Adrenal gland (tissue), 12 donors: ENCODE measurements around the gene NRXN3. TPM values are rescaled to one million over a fixed set of nuclear protein-coding genes. Genes with fewer than 3 reads are reported as not detected.

ENCODE experiments used
- DNase-seq, 7 donors: peaks; one replicate each; pipeline ENCODE4 v3.0.0-alpha.2; 2019 to 2020
- H3K27ac ChIP-seq, 5 donors: fragments of 200-600 bp; sonication (generic) in 4 of 5; 1 replicate in 3 of 5; 2 replicates in 2 of 5; pipeline versions ENCODE4 v1.5.1 to v1.8.0; 2016 to 2020; ENCODE audit warnings: mild to moderate bottlenecking in 1 of 5
- H3K27me3 ChIP-seq: fragments of 200-600 bp; 2 replicates; pipeline ENCODE4 v1.8.0; 2021
- H3K36me3 ChIP-seq, 2 donors: fragments of 200-600 bp; replicated peaks in 1 of 2; 1 replicate in 1 of 2; 2 replicates in 1 of 2; pipeline versions ENCODE4 v1.5.1 to v1.8.0; 2018 to 2022
- H3K4me1 ChIP-seq, 2 donors: fragments of 200-600 bp; replicated peaks in 1 of 2; 1 replicate in 1 of 2; 2 replicates in 1 of 2; pipeline versions ENCODE4 v1.5.1 to v1.8.0; 2018 to 2021
- H3K4me3 ChIP-seq, 4 donors: fragments of 200-600 bp; sonication (generic) in 3 of 4; one replicate each; pipeline ENCODE4 v1.5.1; 2016 to 2018
- H3K9me3 ChIP-seq, 3 donors: fragments of 200-600 bp; sonication (generic) in 1 of 3; replicated peaks in 1 of 3; 1 replicate in 2 of 3; 2 replicates in 1 of 3; pipeline versions ENCODE4 v1.5.1 to v1.8.0; 2016 to 2021
- POLR2A ChIP-seq, 2 donors: fragments of 450-650 bp; IDR thresholded peaks; one replicate each; pipeline ENCODE4 v1.6.1; 2017; ENCODE audit warnings: antibody characterized with exemption in 2 of 2, mild to moderate bottlenecking in 2 of 2, moderate library complexity in 1 of 2
- WGBS, 4 donors: extraction: QIAGEN DNeasy Blood & Tissue Kit in 2 of 4; methylation state at CpG; one replicate each; pipeline versions ENCODE4 v1.1.5 to v1.1.7; 2013 to 2017; 5-methylcytosine and 5-hydroxymethylcytosine counted together
- intact Hi-C, 2 donors: fragments of 100-400 bp; cut with DNase I; formaldehyde crosslinking; loops; one replicate each; pipeline versions ENCODE4 v1.14.1 to v1.15.0; 2022 to 2023
- polyA plus RNA-seq, 3 donors: library from polyadenylated mRNA; stranded (reverse); fragments of 200-250 nt in 2 of 3; fragments of 350-450 nt in 1 of 3; fragmentation: Illumina TruSeq in 1 of 3; extraction: RNeasy Lipid Tissue Mini Kit (QIAGEN cat#74804) in 1 of 3; gene quantifications; one replicate each; pipeline ENCODE4 v1.2.3, GENCODE V29; 2013 to 2014
- total RNA-seq, 9 donors: library from RNA; depleted of rRNA in 4 of 9; stranded (reverse); fragments of >200 nt in 4 of 9; fragments of 120-200 nt in 1 of 9; fragmentation: NEBNext Ultra II Directional in 1 of 9; extraction: Animal tissue kit (Norgen Biotek cat#: 25700) in 1 of 9; gene quantifications; one replicate each; pipeline versions ENCODE4 v1.1.0 to v1.2.4, GENCODE V29; 2013 to 2023
- TF ChIP-seq, protein P1 (sequence below), 6 experiments: fragments of 450-650 bp in 4 of 6; fragments of 200-600 bp in 2 of 6; sonication (generic) in 1 of 6; IDR thresholded peaks; 1 replicate in 5 of 6; 2 replicates in 1 of 6; pipeline versions ENCODE4 v1.5.1 to v1.8.0; 2016 to 2021; ENCODE audit warnings: antibody characterized with exemption in 6 of 6, mild to moderate bottlenecking in 2 of 6, moderate library complexity in 1 of 6
- donor health status: healthy with polysubstance abuse.
- donor health status: Bipolar disorder and iron deficiency.
- donor health status: DM: yes; HTN: yes; CAD: no.
- donor health status: DM: no; HTN: no; CAD: no.
- donor health status: DM: no; HTN: no; CAD: no.
- donor health status: DM: yes; HTN: yes; CAD: no.

Gene NRXN3
- total and polyA plus RNA-seq, 12 donors = 0.09 to 8.5 (median 1.6) TPM

DNA sequence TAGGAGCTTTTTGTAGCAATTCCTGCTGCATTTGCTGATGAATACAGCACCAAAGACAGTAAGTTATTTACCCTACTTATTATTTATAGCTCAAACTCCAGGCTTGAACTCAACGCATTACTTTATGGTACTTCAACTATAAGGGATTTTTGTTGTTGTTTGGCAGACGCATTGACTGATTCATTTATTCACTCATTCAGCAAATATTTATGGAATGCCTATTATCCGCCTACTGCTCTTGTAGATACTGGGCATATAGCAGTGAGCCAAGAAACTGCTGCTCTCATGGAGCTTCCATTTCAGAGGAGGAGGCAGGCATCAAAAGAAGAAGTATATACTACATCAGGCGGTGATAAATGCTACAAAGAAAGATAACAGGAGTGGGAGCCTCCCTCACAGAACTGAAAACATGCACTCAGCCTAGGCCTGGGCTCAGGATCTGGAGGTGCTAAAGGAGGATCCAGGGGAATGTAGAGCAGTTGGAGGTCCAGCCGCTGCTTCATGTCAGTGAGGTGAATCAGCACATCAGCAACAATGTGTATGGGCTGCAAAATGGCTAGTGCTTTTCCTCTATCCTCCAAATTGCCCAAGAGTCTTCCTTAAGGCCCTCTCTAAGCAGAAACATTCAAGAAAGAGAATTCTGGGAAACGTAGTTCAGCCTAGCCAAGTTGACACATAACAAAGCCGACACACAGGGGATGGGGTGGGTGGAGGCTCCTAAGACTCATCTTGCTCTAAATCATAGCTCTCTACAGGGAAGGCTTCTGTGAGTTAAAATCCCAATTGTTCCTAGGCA, 157.5 kb downstream of the NRXN3 start:
- no peak overlapping the region for H3K4me3 ChIP-seq
- 71 to 83% (median 76%) methylated on average over 7 of the region's 7 CpGs for WGBS, 4 donors
- no peaks in the 10 kb centered on the region for H3K36me3 ChIP-seq
- TF ChIP-seq, protein P1, sequence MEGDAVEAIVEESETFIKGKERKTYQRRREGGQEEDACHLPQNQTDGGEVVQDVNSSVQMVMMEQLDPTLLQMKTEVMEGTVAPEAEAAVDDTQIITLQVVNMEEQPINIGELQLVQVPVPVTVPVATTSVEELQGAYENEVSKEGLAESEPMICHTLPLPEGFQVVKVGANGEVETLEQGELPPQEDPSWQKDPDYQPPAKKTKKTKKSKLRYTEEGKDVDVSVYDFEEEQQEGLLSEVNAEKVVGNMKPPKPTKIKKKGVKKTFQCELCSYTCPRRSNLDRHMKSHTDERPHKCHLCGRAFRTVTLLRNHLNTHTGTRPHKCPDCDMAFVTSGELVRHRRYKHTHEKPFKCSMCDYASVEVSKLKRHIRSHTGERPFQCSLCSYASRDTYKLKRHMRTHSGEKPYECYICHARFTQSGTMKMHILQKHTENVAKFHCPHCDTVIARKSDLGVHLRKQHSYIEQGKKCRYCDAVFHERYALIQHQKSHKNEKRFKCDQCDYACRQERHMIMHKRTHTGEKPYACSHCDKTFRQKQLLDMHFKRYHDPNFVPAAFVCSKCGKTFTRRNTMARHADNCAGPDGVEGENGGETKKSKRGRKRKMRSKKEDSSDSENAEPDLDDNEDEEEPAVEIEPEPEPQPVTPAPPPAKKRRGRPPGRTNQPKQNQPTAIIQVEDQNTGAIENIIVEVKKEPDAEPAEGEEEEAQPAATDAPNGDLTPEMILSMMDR (IDR thresholded peaks at IDR 0.05) = no peak
- TF ChIP-seq POLR2A (IDR thresholded peaks at IDR 0.05) = no peak
- H3K27me3 ChIP-seq = no peaks in the 10 kb centered on the region
- H3K27ac ChIP-seq = no peak overlapping the region
- no peaks in the 10 kb centered on the region for H3K4me1 ChIP-seq
- no peak for DNase-seq
- H3K9me3 ChIP-seq = no peaks in the 10 kb centered on the region
- intact Hi-C loops = no loop called here

DNA sequence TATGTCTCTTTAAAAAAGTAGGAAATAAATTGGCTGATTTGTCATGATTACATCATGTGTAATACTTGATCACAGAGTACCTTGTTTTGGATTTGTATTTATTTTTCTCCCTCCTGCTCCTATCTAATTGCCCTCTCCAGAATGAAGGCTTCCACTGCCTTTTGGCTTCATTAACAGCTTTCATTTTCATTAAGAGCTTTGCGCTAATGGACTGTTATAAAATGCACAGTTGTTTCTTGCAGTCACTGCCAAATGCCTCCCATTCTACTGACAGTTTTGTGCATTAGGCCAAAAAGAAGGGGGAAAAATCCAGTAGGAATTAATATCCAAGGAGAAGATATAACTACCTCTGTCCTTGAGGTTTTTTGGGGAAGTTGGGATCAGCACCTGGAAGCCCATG, 159.2 kb downstream of the NRXN3 start:
- 81 to 92% (median 85%) methylated on average over 1 of the region's 1 CpG for WGBS, 4 donors
- DNase-seq = no peak
- TF ChIP-seq, protein P1 (IDR thresholded peaks at IDR 0.05) = no peak
- no peak for TF ChIP-seq POLR2A (IDR thresholded peaks at IDR 0.05)

DNA sequence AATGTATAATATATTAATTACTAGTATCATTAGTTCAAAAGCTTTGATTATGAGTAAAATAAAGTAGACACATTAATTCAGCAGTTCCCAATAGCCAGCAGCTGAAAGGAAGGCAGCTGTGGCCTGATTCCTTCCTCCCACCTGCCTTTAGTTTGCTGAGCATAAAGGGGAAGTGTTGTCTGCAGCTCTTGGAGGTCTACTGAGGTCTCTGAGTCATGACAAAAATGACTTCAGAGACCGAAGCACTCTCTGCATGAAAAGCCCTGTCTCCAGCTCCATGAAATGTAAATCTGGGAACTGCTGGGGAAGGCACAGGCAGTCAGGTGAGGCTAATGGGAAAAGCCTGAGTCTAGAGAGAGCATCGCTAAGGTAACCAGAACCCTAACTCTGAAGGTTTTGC, 165.4 kb downstream of the NRXN3 start:
- no peaks in the 10 kb centered on the region for H3K9me3 ChIP-seq
- H3K4me3 ChIP-seq = no peak overlapping the region
- no peaks in the 10 kb centered on the region for H3K36me3 ChIP-seq
- intact Hi-C loops = no loop called here
- DNase-seq = no peak
- no peak overlapping the region for H3K27ac ChIP-seq
- no peaks in the 10 kb centered on the region for H3K27me3 ChIP-seq
- WGBS, 4 donors = 80 to 90% (median 83%) methylated on average over 2 of the region's 2 CpGs
- TF ChIP-seq, protein P1 (IDR thresholded peaks at IDR 0.05) = no peak
- no peak for TF ChIP-seq POLR2A (IDR thresholded peaks at IDR 0.05)
- H3K4me1 ChIP-seq = no peaks in the 10 kb centered on the region

More for the DNA sequence above, 159.2 kb downstream of the NRXN3 start:
- Histone ChIP-seq H3K27ac (no peak overlapping the region), H3K27me3 (no peaks in the 10 kb centered on the region), H3K36me3 (no peaks in the 10 kb centered on the region), H3K4me1 (no peaks in the 10 kb centered on the region), H3K9me3 (no peaks in the 10 kb centered on the region), H3K4me3 (no peak overlapping the region)
- intact Hi-C loops = no loop called here

DNA sequence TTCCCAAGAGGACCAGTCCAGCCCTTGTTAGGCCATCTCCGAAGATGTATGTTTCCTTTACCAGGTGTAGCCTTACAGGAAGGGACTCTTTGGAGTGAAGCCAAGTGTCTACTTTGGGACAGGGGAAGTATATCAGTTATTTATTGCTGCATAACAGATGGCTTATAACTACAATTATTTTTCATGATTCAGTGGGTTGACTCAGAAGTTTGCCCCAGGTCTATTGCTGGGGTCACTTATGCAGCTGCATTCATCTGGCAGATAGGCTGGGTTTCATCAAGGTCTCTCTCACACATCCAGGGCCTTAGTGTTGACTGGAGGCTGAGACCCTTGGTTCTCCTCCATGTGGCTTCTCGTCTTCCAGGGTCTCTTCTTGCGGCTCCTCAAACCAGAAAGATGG, 170.1 kb downstream of the NRXN3 start:
- Histone ChIP-seq H3K36me3 (no peaks in the 10 kb centered on the region), H3K27me3 (no peaks in the 10 kb centered on the region), H3K4me1 (no peaks in the 10 kb centered on the region), H3K27ac (no peak overlapping the region), H3K9me3 (no peaks in the 10 kb centered on the region), H3K4me3 (no peak overlapping the region)
- no peak for DNase-seq
- TF ChIP-seq, protein P1 (IDR thresholded peaks at IDR 0.05) = no peak
- no peak for TF ChIP-seq POLR2A (IDR thresholded peaks at IDR 0.05)
- 60 to 77% (median 68%) methylated on average over 2 to 3 of the region's 3 CpGs for WGBS, 4 donors
- intact Hi-C loops = no loop called here
